GM19035 (cell line): ENCODE data around the gene MLC1.

Source experiments
- ATAC-seq: cut with Tn5 transposase; IDR thresholded peaks from one replicate; pipeline ENCODE4 v1.9.1; 2021; ENCODE audit not compliant: unreplicated experiment

MLC1 gene

DNA sequence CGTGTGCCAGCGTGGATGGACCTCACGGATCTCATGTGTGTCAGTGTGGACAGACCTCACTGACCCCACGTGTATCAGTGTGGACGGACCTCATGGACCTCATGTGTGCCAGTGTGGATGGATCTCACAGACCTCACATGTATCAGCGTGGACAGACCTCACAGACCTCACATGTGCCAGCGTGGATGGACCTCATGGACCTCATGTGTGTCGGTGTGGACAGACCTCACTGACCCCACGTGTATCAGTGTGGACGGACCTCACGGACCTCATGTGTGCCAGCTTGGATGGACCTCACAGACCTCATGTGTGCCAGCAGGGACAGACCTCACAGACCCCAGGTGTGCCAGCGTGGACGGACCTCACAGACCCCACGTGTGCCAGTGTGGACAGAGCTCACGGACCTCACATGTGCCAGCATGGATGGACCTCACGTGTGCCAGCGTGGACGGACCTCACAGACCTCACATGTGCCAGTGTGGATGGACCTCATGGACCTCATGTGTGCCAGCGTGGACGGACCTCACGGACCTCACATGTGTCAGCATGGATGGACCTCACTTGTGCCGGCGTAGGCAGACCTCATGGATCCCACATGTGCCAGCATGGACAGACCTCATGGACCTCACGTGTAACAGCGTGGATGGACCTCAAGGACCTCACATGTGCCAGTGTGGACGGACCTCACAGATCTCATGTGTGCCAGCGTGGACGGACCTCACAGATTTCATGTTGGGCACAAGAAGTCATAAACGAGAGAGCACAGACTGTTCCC is 45.4 kb downstream of the MLC1 start:
- ATAC-seq, result no peak

DNA sequence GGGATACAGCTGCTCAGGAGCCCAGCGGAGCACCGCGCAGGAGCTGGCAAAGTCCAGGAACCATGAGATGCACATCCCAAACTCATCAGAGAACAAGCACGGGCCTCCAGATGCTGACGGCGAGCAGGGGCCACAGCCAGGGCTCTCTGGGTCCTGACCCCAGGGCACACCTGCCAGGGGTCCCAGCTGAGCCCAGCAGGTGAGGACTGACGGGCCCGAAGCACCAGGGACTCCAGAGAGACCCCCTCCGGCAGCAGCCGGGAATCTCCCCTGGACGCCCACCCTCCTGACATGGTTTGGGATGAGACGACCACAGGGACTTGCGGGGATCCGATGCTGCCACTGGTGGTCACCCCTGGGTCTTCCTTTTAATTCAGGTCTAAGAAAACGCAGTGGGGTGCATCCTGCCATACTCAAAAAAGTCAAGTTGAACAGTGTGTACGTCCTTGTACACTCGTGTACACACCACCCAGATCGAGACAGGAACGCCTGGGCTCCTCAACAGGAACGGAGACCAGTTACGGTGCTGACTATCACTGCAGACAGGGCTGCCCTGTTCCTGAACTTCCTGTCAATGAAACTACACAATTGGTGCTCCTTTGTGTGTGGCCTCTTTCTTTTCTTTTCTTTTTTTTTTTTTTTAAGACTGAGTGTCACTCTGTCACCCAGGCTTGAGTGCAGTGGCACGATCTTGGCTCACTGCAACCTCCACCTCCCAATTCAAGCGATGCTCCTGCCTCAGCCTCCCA is 49.1 kb downstream of the MLC1 start:
- no peak for ATAC-seq

DNA sequence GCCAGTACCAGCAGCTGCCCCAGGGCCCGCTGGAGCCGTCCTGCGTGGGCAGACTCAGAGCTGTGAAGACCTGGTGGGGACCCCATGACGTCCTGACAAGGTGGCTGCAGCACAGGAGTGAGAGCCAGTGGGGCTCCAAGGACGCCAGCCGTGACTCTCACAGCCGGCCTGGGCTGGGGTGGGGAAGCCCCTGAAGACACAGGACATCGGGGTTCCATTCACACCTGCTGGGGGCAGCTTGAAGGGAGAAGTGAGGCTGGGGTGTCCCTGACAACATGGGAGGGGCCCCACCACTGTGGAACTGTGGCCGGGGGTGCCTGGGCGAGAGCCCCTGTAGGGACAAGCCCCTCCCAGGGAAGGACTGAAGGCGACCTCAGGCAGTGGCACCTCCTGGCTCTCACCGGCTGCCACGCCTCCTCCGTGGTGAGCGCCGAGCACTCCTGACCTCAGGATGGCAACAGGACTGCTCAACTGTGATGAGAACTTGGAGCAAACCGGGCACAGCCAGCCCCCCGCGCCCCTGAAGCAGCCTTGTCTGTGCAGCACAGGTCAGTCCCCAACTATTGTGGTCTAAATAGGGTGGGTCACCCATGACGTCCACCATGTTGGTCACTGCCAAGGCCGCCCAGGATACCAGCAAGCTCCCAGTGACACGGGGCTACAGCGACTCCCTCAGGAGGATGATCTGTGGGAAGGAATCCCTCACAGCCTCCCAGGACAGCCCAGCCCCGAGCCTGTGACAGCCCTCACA is 49.9 kb downstream of the MLC1 start:
- ATAC-seq, result no peak

DNA sequence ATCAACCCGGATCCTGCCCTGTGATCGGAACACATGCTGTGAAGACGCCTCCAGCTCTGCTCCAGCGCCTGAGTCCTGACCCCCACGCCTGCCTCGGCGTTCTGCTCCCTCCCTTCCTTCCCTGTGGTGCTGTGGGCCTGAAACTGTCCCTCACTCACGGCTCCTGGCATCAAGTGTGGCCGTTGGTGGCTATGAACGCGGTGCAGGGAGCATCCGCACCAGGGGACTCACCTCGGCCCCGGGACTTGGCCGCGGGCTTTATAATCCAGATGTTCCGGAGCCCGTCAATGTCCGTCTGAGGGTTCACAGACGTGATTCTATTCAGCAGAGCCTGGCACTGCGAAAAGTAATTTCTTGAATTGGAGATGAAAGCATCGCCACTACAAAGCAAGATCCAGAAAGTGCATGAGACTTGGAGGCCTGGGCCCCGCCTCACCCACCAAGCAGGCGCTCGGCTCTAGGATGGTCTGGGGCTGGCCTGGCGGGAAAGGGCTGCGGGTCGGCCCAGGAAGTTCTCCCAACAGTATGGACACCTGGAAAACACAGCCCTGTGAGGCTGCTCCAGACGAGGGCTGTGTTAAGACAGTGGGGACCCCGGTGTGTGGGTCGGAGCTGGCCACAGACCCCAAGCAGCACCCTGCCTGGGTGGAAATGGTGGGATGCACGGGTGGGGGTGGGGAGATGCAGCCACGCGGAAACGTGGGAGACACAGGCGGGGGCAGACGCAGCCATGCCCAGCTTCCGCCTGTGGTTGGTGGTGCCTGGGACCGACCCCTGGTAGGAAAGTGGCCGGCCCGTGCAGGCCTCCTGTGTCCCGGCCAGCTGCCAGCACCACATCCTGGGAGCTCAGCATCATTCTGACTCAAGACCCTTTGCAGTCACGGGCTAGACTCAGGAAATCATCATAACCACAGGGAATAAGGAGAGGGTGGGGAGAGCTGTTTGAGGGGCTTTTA is 50.8 kb downstream of the MLC1 start:
- no peak for ATAC-seq

DNA sequence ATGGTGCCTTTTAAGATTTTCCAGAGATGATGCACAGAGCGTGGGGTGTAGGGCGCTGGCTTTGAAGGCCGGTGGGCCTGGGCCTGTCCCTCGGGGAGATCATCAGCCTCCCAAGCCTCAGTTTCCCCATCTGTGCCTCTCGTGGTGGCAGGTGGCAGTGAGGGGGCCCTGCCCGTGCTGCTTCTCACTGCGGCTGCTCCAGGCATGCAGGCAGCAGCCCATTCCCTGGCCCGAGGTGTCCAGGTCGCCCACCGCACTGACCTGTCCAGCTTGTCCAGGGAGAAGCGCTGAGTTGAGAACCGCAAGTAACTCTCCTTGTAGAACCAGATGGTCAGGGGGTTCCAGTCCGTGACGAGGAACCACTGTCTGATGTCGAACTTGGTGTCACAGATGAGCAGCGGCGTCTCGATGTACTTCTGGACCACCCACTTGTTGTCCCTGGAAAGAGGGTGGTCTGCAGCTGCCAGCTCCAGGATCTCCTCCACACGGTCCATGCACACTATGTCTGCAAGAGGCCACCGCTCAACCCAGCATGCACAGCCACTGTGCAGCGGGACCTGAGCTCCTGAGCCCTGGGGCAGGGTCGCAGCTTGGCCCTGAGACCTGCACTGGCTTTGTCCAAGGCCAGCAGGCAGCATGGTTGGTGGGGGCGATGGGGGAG is 52.2 kb downstream of the MLC1 start:
- ATAC-seq, result no peak

DNA sequence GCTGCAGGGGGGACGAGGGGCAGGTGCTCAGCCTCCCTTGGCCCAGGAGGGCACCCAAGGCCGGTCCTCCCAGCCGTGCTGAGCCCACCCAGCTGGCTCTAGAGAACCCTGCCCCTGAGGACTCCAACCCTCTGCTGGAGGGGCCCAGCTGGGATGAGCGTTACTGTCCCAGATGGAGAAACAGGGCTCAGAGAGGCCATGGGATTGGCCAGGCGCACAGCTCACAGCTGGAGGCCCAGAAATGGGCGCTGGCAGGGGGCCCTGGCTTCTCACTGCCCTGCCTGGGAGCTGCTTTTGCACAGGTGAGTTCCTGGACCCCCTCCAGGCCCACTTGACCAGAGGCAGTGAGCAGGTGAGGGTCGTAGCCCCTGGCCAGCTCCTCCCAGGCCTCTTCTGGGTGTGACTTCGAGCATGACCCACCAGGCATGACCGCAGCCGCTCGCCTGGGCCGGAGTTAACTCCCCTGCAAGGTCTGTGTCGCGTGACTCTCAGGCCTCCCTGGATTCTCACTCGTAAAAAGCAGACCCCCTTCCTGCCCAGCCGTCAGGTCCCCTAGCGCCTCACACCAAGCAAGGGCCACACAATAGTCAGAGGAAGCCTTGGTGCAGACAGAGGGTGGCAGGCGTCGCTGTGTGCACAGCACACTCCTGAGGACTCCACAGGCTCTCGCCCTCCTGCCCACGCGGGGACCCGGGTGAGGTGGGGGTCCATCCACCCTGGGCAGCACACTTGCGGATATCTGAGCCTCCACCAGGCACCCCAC is 52.9 kb downstream of the MLC1 start:
- ATAC-seq, result no peak

DNA sequence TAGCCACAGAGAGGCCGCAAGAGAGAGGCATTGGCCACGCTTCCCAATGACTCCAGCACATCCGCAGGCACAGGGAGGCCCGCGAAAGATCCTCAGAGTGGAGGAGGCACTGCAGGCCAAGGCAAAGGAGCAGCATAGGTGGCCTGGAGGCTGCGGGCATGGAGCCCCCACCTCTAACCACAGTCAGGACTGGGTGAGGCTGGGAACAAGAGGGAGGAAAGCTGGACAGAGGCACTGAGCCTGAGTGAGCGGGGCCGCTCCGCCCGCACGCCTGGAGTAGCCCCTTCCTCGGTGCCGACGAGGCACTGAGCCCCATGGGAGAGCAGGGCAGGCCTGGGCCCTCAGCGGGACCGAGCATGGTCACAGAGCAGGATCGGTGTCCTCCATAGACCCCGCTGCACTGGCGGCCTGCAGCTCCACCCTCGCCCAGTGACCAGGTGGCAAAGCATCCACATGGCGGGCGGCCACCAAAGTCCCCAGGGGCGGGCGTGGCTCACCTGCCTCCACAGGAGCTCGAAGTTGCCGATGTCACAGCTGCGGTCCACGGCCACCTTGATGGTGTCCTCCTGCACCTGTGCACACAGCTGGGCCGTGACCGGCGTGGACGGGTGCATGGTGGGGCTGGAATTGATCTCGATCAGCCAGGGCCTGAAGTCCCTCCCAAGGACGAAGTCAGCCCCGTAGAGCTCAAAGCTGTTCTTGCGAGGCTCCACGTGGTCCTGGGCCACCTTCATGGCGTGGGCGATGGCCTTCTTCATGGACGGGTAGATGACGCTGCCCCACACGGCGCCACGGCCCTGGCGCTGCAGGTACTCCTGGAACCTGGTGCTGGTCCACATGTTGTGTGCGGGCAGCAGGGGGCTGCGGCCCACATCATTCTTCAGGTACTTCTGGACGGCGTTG is 53.8 kb downstream of the MLC1 start:
- ATAC-seq, result no peak

DNA sequence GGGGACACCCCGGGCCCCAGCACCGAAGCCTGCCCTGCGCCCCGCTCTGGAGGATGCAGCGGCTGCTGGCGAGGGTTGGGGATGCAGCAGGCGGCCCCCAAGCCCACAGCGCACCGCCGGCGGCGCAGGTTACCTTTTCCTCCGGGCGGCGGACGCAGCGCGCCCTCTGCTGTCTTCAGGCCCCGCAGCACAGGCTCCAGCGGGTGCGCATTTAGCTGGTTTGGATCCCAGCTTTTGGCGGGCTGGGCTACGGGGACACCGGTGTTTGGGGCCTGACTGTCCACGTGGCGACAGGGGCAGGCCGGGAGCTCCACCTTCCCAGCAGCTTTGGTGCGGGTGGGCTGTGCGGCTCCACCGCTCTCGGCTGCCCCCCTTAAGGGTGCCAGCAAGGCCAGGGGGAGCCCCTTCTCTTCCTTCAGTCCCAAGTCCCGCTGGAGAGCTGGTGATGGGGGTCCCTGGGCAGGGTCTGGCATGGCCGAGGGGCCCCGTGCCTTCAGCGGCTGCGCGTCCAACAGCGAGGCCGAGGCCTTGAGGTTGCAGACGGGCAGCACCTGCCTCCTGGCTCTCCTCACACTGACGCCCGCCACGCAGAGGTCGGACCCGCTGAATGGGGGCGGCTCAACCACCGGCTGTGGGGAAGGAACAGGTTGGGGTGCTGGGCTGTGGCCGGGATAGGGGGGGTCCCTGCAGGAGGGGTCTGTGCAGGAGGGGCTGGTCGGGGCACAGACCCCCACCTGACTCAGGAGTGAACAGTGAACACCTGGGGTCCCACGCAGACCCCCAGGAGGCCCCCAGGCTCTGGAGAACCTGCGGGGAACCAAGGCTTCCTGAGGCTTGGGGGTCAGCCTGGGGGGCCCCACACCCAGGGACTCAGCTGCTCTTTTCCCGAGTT is 54.7 kb downstream of the MLC1 start:
- no peak for ATAC-seq

DNA sequence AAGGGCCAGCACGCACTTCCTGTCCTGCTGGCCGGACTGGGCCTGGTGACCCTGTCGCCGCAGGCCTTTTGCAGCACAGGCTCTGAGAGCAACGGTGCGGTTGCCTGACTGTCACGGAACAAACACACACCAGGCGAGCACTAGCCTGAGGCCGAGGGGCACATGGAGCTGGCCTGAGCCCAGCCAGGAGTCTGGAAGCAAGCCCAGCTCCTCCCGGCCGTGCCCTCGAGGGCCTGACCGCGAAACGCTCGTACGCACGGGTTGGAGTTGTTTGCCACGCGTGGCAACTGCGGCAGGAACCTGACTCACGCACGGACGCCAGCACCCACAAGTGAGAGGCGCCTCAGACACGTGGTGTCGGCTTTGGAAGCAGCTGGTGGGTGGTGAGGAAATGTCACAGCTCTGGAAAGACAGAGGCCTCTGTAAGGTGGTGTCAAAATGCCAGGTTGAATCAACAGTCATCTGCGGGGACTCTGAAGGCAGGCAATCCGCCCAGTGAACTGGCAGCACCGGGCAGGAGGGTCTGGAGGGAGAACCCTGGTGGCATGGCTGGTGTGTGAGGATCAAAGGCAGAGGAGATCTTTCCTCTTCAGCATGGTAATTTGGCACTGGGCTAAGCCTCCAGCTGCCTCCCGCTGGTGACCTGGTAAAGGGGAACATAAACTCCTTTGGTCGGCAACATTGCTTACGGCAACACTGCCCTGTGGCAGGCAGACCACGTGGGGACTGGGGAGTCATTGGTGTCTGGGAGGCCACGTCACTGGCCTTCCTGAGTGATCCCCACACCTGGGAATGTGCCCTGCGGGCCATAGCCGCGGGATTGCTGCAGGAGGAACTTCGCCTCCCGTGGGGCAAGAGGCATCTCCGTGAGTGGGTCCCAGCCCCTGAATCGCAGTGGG is 57.3 kb downstream of the MLC1 start:
- no peak for ATAC-seq

DNA sequence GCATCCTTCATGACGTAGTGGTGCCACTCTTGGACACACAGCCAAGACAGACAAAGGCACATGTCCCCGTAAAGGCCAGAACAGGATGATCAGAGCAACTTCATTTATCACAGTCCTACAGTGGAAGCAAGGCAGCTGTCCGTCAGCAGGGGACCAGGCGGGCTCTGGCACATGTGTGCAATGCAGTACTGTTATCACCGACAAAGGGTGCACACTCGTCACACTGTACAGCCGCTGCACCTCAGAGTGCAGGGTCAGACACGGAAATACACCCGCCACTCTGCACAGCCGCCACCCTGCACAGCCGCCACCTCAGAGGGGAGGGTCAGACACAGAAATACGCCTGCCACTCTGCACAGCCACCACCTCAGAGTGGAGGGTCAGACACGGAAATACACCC is 59.2 kb downstream of the MLC1 start:
- no peak for ATAC-seq

DNA sequence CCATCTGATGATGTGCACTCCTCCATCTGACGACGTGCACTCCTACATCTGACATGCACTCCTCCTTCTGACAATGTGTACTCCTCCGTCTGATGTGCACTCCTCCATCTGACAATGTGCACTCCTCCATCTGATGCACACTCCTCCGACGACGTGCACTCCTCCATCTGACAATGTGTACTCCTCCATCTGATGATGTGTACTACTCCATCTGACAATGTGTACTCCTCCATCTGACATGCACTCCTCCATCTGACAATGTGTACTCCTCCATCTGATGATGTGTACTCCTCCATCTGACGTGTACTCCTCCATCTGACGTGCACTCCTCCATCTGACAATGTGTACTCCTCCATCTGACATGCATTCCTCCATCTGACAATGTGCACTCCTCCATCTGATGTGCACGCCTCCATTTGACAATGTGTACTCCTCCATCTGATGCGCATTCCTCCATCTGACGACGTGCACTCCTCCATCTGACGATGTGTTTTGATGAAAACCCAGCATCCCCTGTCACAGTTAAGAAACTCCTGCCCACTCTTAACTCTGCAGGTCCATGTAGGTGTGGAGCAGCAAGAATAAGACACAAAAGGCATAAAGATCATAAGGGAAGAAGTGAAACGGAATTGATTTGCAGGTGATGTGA is 62.9 kb downstream of the MLC1 start:
- no peak for ATAC-seq

DNA sequence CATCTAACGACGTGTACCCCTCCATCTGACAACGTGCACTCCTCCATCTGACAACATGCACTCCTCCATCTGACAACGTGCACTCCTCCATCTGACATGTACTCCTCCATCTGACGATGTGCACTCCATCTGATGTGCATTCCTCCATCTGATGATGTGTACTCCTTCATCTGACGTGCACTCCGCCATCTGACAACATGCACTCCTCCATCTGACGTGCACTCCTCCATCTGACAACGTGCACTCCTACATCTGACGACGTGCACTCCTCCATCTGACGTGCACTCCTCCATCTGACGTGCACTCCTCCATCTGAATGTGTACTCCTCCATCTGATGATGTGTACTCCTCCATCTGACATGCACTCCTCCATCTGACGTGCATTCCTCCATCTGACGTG is 64.6 kb downstream of the MLC1 start:
- ATAC-seq, result no peak

DNA sequence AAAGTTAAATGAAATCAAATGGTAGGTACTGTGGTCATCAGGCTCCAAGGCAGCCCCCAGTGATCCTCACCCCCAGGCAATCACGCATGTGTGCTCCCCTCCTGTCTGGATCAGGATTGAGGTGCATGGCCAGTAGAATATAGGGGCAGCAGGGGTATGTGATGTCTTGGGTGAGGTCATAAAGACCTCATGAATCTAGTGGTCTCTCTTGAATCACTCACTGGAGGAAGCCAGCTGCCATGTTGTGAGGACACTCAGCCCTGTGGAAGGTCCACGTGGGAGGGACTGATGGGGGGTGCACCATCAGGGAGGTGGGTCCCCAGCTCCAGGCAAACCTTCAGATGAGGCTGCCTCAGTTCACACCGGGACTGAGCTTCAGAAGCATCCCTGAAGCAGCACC is 65.9 kb downstream of the MLC1 start:
- ATAC-seq, result no peak

DNA sequence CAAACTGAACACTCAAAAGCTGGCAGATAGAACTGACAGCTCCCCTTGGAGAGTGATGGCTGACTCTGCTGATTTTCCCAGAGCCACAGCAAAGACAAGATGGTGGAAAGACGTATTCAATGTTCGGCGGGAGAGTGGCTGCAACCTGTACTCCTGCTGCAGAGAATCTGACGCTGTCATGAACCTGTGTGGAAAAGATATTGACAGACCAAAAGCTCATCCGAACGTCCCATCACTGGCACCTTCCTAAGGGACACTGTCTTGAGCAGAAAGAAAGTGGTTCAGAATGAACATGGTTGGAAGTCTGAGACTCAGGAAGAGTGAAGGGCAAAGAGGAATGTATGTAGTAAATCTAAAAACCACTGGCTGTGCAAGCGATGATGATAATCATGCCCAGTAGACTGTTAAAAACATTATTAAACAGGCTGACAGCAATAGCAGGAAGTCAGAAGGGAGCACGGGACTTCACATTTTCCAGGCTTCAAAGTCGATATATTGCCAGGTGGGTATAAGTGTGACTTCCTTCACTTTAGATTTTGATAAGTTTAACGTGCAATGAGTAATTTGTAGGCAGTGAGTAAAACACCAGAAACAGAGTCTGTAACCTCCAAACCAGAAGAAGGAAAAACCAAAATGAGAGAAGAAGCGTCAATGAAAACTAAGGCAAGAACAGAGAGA is 66.5 kb downstream of the MLC1 start:
- ATAC-seq, result no peak

DNA sequence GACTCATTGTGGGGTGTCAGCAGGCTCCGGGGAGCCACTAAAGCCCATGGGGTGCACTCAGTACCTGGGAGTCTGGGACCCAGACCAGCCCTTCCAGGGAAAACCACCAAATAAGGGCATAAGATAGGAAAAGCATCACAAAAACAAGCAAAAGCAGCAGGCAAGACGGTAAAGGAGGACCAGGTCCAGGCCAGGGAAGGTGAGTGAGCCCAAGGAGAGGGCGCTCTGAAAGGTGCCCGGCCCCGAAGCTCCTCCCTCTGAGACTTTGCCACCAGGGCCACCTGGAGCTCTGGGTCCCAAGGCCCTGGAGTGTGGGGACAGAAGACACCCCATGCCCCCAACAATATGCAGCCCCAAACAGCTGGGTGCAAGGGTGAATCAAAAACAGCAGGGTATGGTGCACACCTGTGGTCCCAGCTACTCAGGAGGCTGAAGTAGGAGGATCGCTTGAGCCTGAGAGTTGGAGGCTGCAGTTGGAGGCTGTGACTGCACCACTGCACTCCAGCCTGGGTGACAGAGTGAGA is 67.5 kb downstream of the MLC1 start:
- no peak for ATAC-seq
